Hematopoietic multipotent progenitor cell (in vitro differentiated cells): ENCODE data around the gene PTPRE. TPM values are rescaled to one million over a fixed set of nuclear protein-coding genes. Genes with fewer than 3 reads are reported as not detected.

Source experiments
- DNase-seq, 3 donors: peaks; one replicate each; pipeline ENCODE4 v3.0.0-alpha.2; 2011 to 2015; ENCODE audit warnings: low read depth in 2 of 3, low spot score in 2 of 3
- total RNA-seq: library from RNA; depleted of rRNA; stranded (reverse); fragments of >200 nt; gene quantifications from one replicate; pipeline ENCODE4 v1.2.3, GENCODE V29; 2012

Gene PTPRE
- total RNA-seq, 1 donor, result 86.2 TPM

DNA sequence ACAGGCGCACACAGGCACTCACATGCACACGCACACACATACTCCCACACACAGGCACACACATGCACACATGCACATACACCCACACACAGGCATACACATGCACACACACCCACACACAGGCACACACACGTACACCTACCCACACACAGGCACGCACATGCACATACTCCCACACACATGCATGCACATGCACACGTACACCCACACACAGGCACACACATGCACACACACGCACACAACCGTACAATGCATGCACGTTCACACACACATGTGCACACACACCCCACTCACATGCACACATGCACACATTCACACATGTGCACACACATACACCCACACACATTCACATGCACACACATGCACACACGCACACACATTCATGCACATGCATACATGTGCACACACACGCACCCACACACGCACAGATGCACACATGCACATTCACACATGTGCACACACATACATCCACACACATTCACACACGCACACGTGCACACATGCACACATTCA lies 160.0 kb downstream of the PTPRE start:
- DNase-seq, result no peak

DNA sequence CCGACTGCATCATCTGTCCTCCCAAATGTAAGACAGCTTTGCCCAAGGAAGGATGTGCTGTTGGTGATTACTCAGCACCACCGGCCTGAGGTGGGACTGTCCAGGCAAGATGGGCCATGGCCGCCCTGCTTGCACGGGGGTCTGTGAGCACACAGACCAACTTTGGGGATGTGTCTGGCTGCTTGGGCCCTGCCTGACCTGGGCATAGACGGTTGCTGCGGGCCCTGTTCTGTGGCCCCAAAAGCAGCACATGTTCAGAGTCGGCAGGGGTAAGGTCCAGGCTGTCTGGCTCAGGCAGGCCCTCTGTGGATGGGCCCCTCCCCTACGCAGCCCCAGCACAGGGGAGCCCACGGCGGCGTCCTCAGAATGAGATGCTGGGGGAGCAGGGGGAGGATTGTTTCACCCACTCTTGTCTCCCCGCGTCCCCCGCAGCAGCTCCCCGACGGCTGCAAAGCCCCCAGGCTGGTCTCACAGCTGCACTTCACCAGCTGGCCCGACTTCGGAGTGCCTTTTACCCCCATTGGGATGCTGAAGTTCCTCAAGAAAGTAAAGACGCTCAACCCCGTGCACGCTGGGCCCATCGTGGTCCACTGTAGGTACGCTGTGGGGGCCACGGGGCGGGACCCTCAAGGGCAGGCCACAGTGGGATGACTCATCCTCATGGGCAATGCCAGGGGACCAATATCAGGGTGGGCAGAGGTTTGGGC lies 160.9 kb downstream of the PTPRE start:
- DNase-seq, result no peak

DNA sequence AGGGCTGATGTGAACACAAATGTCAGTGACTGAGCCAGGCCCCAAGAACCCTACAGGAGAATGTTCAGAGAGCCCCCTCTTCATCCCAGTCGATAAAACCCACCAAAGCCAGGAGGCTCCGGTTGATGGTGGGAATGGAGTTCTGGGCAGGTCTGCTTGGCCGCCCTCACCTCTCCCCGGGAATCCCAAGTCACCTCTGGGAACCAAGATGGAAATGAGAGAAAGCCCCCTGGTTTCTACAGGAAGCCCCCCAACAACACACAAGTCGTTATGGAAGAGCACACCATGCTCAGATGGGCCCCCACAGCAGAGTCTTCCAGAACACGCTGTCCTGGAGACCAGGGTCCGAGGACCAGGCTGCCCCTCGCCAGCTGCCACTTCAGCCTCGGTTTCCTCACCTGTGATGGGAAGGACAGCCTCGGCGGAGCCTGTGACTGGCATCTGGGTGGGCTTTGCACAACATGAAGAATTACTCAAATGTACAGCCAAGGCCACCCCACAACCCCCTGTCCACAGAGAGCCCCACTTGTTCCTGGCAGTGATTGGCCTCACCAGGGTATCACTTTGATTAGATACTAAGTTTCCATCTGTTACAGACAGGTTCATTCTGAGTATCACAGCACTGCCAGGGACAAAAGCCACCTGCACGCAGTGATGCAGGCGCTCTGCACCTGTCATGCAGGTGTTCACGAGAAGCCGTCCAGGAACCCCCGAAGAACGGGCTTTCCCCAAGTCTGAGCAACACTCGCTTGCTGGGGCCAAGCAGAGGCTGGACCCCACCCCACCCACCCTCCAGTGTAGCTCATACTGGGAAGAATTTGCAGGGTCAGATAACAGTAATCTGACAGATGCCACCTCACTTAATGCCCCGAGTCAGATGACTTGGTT lies 161.7 kb downstream of the PTPRE start:
- no peak for DNase-seq

DNA sequence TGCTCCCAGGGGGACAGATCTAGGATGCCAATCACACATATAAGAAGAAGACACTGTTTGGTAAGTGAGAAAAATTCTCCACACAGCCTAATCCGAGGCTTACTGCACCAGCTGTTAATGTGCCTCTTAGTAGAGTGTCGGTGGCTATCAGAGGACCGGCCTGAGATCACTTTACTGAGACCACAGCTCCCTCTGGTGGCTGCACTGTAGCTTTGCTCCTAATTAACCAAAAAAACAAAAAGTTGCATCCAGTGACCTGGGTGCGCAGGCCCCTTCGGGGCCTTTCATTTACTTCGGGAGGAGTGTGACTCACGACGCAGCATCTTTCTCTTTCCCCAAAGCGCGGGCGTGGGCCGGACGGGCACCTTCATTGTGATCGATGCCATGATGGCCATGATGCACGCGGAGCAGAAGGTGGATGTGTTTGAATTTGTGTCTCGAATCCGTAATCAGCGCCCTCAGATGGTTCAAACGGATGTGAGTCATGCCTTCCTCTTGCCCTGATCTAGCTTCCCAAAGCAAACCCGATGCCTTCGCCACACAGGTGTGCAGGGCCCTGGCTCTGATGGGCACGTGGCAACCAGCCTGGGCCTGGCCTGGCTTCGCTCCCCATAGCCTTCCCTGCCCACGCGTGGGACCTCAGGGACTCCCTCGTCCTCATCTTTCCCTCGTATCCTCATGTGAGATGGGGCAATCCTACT lies 162.6 kb downstream of the PTPRE start:
- DNase-seq, result peak; percentile 71 to 84 (median 80)

GRCh38 chr10:128070161-128070560 lies 163.3 kb downstream of the PTPRE start:
- DNase-seq, result no peak

DNA sequence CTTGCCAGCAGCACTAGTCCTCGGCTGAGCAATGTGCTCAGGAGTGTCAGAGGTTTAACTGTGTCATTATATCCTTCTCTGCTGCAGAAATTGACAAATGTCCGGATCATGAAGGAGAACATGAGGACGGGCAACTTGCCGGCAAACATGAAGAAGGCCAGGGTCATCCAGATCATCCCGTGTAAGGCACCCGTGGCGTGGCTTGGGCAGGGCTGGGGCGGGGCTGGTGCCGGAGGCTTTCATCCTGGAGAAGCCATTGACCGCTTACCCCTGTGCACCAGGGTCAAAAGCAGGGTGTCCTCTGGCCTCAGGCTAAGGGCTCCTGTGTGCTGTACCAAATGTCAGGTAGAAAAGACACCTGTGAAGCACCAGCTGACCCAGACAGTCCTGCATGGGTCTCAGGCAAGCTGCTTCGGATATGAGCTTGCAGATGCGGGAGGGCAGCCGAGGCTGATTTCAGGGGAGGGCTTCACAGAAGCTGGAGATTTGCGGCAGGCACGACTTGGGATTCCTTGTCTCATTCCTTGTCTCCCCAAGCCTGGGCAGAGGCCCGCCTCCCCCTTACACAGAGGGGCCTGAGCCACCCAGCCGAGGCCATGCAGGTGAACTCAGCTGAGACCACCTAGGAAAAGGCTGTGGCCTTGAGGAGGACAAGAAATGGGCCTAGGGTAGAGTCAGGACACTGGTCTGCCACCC lies 164.0 kb downstream of the PTPRE start:
- DNase-seq, result no peak

DNA sequence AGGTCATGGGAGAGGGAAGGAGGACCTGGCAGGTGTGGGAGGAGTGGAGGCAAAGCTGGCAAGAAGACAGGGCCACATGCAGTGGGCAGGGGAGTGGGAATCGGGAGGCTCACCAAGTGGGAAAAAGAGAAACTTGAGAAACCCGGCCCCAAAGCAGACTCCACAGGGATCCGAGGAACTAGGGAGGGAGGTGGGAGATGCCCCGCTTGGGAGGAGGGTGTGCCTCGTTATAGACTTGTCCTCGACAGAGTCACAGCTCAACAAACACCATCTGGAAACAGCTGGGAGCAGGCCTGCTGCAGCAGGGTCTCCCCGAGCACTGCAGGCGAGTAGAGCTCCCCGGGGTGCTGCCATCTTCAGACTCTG lies 164.5 kb downstream of the PTPRE start:
- DNase-seq, result no peak

DNA sequence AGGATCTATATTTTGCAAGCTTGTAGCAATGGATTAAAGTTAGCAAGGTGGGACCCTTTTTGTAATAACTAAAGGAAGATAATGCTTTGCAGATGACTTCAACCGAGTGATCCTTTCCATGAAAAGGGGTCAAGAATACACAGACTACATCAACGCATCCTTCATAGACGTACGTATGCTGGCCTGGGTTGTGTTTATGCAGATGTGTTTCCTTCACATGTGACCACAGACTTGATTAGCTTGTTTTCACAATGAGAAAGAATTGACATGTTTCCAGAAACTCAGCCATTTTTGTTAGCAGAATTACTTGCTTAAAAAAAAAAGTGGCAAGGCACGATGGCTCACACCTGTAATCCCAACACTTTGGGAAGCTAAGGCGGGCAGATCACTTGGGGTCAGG lies 165.1 kb downstream of the PTPRE start:
- no peak for DNase-seq

- DNase-seq, result no peak
These were observed 166.2 kb downstream of the PTPRE start for GRCh38 chr10:128072941-128073645.

GRCh38 chr10:128073890-128074289 lies 167.0 kb downstream of the PTPRE start:
- DNase-seq, result peak in 1 of 3 donors; percentile 37

- DNase-seq, result no peak
These were observed 167.7 kb downstream of the PTPRE start for GRCh38 chr10:128074589-128074988.

DNA sequence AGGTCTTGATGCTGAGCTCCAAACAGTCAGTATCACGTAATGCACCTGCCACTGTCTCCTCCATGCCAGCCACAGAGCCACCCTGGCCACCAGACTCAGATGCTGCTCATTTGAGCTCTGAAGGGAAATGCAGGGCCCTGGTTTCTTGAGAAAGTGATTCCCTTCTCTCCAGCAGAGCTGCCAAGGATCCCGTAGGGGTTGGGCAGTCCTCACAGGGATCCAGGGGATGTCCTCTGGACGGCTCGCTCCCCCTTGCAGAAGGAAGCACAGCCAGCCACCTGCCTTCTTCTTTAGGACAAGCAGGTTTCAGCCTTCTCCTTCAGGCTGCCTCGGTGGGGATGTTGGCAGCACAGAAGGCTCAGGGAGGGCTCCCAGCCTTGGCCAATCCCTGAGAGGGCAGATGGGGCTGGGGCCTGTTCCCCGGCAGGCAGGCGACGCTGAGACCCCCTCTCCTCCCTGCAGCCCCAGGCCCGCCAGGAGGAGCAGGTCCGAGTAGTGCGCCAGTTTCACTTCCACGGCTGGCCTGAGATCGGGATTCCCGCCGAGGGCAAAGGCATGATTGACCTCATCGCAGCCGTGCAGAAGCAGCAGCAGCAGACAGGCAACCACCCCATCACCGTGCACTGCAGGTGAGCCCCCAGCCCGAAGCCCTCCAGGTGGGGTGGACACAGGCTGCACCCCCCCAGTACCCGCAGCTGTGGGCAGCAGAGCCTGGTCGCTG lies 170.4 kb downstream of the PTPRE start:
- no peak for DNase-seq

GRCh38 chr10:128078136-128078969 lies 171.4 kb downstream of the PTPRE start:
- peak in 2 of 3 donors; percentile 33 to 50 for DNase-seq

DNA sequence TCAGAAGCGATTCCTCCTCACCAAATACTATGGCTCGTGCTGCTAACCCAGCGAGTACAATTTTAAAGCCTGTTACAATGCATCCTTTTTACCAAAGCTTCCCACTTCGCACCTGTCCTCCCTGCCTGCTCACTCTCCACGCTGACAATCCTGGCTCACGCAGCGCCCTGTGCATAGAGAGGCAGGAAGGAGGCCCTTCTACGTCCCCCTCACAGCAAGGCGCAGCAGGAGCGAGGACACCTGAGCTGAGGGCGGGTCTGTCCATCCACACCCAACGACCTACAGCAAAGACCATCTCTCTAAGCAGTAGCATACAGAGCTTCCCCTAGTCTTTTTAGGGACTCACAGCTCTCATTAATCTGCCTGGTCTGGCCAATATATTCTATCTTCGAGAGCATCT lies 173.3 kb downstream of the PTPRE start:
- DNase-seq, result no peak

- no peak for DNase-seq
These were observed 173.7 kb downstream of the PTPRE start for GRCh38 chr10:128080641-128081040.

GRCh38 chr10:128081222-128081621 lies 174.3 kb downstream of the PTPRE start:
- DNase-seq, result no peak

DNA sequence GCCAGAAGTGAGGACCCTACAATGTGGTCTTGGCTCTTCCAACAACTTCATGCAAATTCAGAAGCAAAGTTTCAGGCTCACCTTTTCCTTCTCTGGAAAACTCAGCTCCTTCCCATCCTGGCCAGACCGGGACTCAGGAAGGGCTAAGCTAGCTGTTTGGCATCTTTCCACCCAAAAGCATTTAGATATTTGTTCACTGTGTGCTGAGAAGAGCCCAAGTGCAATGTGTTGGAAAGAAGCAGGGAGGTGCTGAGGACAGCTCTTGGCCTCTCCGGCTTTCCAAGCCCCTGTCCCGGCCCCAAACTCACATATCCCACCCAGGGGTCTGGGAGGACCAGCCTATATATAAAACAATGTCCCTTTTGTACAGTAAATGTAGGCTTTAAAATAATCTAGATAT lies 174.8 kb downstream of the PTPRE start:
- no peak for DNase-seq

- DNase-seq, result no peak
These were observed 176.4 kb downstream of the PTPRE start for GRCh38 chr10:128083191-128083895.
